Activated CD4-positive, CD25-positive, alpha-beta regulatory T cell treated with anti-CD3 and anti-CD28 coated beads, Interleukin-2, amount 50 U/mL, for 16 hours (primary cell): ENCODE measurements around the gene CPNE2.
"Not testable (repeated sequence)": the region's sequence is repeated elsewhere in the genome, so short reads cannot be mapped to it uniquely, and the experiment has no call there.

Experiments
- DNase-seq: peaks from one replicate; pipeline ENCODE4 v3.0.0-alpha.2; 2020; ENCODE audit warnings: low read depth, low spot score

CPNE2 gene

GRCh38 chr16:57098188-57098841 lies 5.9 kb downstream of the CPNE2 start:
- no peak for DNase-seq

- not testable (repeated sequence) for DNase-seq
Observed at GRCh38 chr16:57099965-57100364, 7.6 kb downstream of the CPNE2 start.

GRCh38 chr16:57100445-57100844 lies 8.1 kb downstream of the CPNE2 start:
- no peak for DNase-seq

GRCh38 chr16:57102888-57103851 lies 10.8 kb downstream of the CPNE2 start:
- no peak for DNase-seq

GRCh38 chr16:57104706-57105105 lies 12.3 kb downstream of the CPNE2 start:
- DNase-seq, result no peak

GRCh38 chr16:57105184-57105583 lies 12.8 kb downstream of the CPNE2 start:
- DNase-seq, result no peak

GRCh38 chr16:57106767-57107166 lies 14.4 kb downstream of the CPNE2 start:
- no peak for DNase-seq

GRCh38 chr16:57107321-57107922 lies 15.0 kb downstream of the CPNE2 start:
- no peak for DNase-seq

GRCh38 chr16:57108432-57108831 lies 16.0 kb downstream of the CPNE2 start:
- no peak for DNase-seq

GRCh38 chr16:57109259-57110105 lies 17.1 kb downstream of the CPNE2 start:
- DNase-seq, result not testable (repeated sequence)

- DNase-seq, result no peak
Observed at GRCh38 chr16:57110937-57111336, 18.6 kb downstream of the CPNE2 start.

- DNase-seq, result no peak
Observed at GRCh38 chr16:57111420-57111819, 19.0 kb downstream of the CPNE2 start.

- DNase-seq, result no peak
Observed at GRCh38 chr16:57112403-57113041, 20.1 kb downstream of the CPNE2 start.

GRCh38 chr16:57113042-57113453 lies 20.7 kb downstream of the CPNE2 start:
- DNase-seq, result no peak

- no peak for DNase-seq
Observed at GRCh38 chr16:57113664-57114063, 21.3 kb downstream of the CPNE2 start.

GRCh38 chr16:57115168-57115513 lies 22.8 kb downstream of the CPNE2 start:
- no peak for DNase-seq

- no peak for DNase-seq
Observed at GRCh38 chr16:57115514-57116182, 23.3 kb downstream of the CPNE2 start.

- no peak for DNase-seq
Observed at GRCh38 chr16:57118461-57119084, 26.2 kb downstream of the CPNE2 start.

- no peak for DNase-seq
Observed at GRCh38 chr16:57123216-57123973, 31.0 kb downstream of the CPNE2 start.
